SK-N-SH treated with all-trans-retinoic acid at 6 μM for 48 hours (cell line): ENCODE measurements around the gene LCE3E.

Experiments
- ATAC-seq: fragments of 200-7000 bp; cut with Tn5 transposase; 3 replicates; pipeline ENCODE4 v1.9.1; 2020; ENCODE audit warnings: mild to moderate bottlenecking, moderate library complexity
- ARNTL ChIP-seq: fragments of 450-650 bp; formaldehyde crosslinking; IDR thresholded peaks from 2 replicates; pipeline ENCODE4 v1.5.0; 2020; ENCODE audit warnings: low read depth, mild to moderate bottlenecking, moderate library complexity, borderline replicate concordance
- BACH2 ChIP-seq: fragments of 250-450 bp; sonication (Bioruptor Pico); IDR thresholded peaks from 2 replicates; pipeline ENCODE4 v1.9.0; 2021; ENCODE audit warnings: mild to moderate bottlenecking, borderline replicate concordance
- CREB5 ChIP-seq: fragments of 250-450 bp; sonication (Bioruptor Pico); IDR thresholded peaks from 2 replicates; pipeline ENCODE4 v1.5.1; 2020; ENCODE audit warnings: low read depth, mild to moderate bottlenecking, moderate library complexity
- CSDC2 ChIP-seq: fragments of 250-450 bp; sonication (Bioruptor Pico); IDR thresholded peaks from 2 replicates; pipeline ENCODE4 v1.5.0; 2020; ENCODE audit warnings: mild to moderate bottlenecking, moderate library complexity
- CSRNP3 ChIP-seq: fragments of 250-450 bp; sonication (Bioruptor Pico); IDR thresholded peaks from 2 replicates; pipeline ENCODE4 v1.5.1; 2021; ENCODE audit warnings: mild to moderate bottlenecking, moderate library complexity
- GLIS3 ChIP-seq: fragments of 250-450 bp; sonication (Bioruptor Pico); IDR thresholded peaks from 2 replicates; pipeline ENCODE4 v1.5.0; 2020; ENCODE audit warnings: mild to moderate bottlenecking, moderate library complexity
- ISL1 ChIP-seq: fragments of 250-450 bp; sonication (Bioruptor Pico); IDR thresholded peaks from 2 replicates; pipeline ENCODE4 v2.1.2; 2022; ENCODE audit warnings: mild to moderate bottlenecking, moderate library complexity
- POU6F1 ChIP-seq: fragments of 250-450 bp; sonication (Bioruptor Pico); IDR thresholded peaks from 2 replicates; pipeline ENCODE4 v1.8.0; 2021; ENCODE audit warnings: low read depth, mild to moderate bottlenecking, moderate library complexity, borderline replicate concordance
- PPARA ChIP-seq: fragments of 250-450 bp; sonication (Bioruptor Pico); IDR thresholded peaks from 2 replicates; pipeline ENCODE4 v1.5.0; 2020; ENCODE audit warnings: mild to moderate bottlenecking, borderline replicate concordance
- RARB ChIP-seq: fragments of 250-450 bp; sonication (Bioruptor Pico); IDR thresholded peaks from 2 replicates; pipeline ENCODE4 v1.8.0; 2021; ENCODE audit warnings: mild to moderate bottlenecking, moderate library complexity
- SNAI2 ChIP-seq: fragments of 250-450 bp; sonication (Bioruptor Pico); IDR thresholded peaks from 2 replicates; pipeline ENCODE4 v1.5.0; 2020; ENCODE audit warnings: mild to moderate bottlenecking, moderate library complexity
- TSHZ2 ChIP-seq: fragments of 250-450 bp; sonication (Bioruptor Pico); IDR thresholded peaks from 2 replicates; pipeline ENCODE4 v1.5.0; 2020; ENCODE audit warnings: mild to moderate bottlenecking, moderate library complexity
- ZC3H10 ChIP-seq: fragments of 250-450 bp; sonication (Bioruptor Pico); IDR thresholded peaks from 2 replicates; pipeline ENCODE4 v1.5.1; 2021; ENCODE audit warnings: mild to moderate bottlenecking, moderate library complexity
- ZFP30 ChIP-seq: fragments of 450-650 bp; formaldehyde crosslinking; IDR thresholded peaks from 2 replicates; pipeline ENCODE4 v1.5.0; 2022; ENCODE audit warnings: mild to moderate bottlenecking, moderate library complexity
- ZNF565 ChIP-seq: fragments of 450-650 bp; formaldehyde crosslinking; conservative IDR thresholded peaks from 2 replicates; pipeline ENCODE4 v1.5.0; 2020; ENCODE audit warnings: low read depth, mild to moderate bottlenecking, moderate library complexity
- ZNF8 ChIP-seq: fragments of 450-650 bp; formaldehyde crosslinking; IDR thresholded peaks from 2 replicates; pipeline ENCODE4 v1.5.0; 2020; ENCODE audit warnings: mild to moderate bottlenecking, moderate library complexity

The LCE3E gene

GRCh38 chr1:152546704-152547103 lies 19.9 kb downstream of the LCE3E start (continued):
- TF ChIP-seq RARB (CRISPR knock-in tag) (no peak), ZC3H10 (no peak), SNAI2 (no peak), CREB5 (CRISPR knock-in tag) (no peak), ZNF565 (CRISPR knock-in tag) (no peak), GLIS3 (CRISPR knock-in tag) (no peak)

GRCh38 chr1:152543820-152544219 lies 22.8 kb downstream of the LCE3E start:
- peak; percentile 42; the same call in 2 of the 3 replicates for ATAC-seq
- TF ChIP-seq PPARA (CRISPR knock-in tag) (no peak), CSDC2 (CRISPR knock-in tag) (no peak), GLIS3 (CRISPR knock-in tag) (no peak), POU6F1 (CRISPR knock-in tag) (no peak), ZNF565 (CRISPR knock-in tag) (no peak), RARB (CRISPR knock-in tag) (no peak), TSHZ2 (no peak)

GRCh38 chr1:152539901-152540300 lies 26.7 kb downstream of the LCE3E start:
- ATAC-seq = no peak

More at GRCh38 chr1:152539901-152540300, 26.7 kb downstream of the LCE3E start:
- TF ChIP-seq ZNF8 (CRISPR knock-in tag) = no peak
- TF ChIP-seq ISL1 (CRISPR knock-in tag) = no peak
- no peak for TF ChIP-seq BACH2 (CRISPR knock-in tag)
- no peak for TF ChIP-seq ARNTL (CRISPR knock-in tag)
- TF ChIP-seq CSRNP3 (CRISPR knock-in tag) = no peak
- TF ChIP-seq TSHZ2 = no peak
- TF ChIP-seq ZNF565 (CRISPR knock-in tag) = no peak
- TF ChIP-seq SNAI2 = no peak
- no peak for TF ChIP-seq ZFP30 (CRISPR knock-in tag)
